HG03439 (cell line): ENCODE results near the gene FA2H.
A peak's percentile ranks its signal among the peaks of the same experiment; 100 is the strongest.
"Not testable (repeated sequence)": the region's sequence is repeated elsewhere in the genome, so short reads cannot be mapped to it uniquely, and the experiment has no call there.

Experiments used
- ATAC-seq: cut with Tn5 transposase; IDR thresholded peaks from one replicate; pipeline ENCODE4 v1.9.1; 2021; ENCODE audit warnings: mild to moderate bottlenecking, moderate library complexity; ENCODE audit not compliant: unreplicated experiment

Gene FA2H

DNA sequence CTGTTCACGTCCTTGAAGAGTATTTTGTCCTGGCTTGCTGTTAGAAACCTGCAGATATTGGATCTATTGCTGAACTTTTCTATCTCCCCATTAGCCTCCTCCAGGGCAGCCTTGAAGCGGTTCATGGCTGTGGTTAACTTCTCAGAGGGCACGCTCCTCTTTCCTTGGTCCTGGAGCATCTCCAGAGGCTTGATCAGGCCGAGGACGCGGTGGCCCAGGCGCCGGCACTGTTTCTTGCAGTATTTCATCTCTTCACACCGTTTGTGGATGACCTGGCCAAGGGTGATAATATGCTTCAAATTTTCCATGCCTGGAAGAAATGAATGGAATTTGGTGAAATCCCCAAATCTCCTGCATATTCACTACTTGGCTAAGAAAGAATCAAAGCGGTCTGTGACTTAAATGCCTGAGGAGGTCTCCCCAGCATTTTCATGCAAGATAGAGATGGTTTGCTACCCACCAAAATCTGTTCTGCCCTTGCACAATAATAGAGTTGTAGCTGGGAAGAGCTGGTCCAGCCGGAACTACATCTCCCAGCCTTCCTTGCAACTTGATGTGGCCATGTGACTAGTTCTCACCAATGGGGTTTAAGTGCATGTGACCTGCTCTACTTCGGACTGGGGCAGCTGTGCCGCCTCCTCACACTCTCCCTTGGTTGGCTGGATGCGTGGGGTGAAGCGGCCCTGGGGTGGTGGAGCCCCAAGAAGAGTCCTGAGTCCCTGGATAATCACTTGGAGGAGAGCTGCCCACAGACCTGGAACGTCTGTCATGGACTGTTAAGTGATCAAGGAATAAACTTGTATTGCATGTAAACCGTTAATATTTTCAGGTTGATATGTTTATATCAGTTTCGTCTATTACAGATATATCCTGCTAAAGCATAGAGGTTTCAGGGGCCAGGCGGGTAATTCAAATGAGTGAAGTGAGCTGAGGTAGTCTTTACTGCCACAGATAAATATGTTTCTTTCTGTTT is 78.9 kb downstream of the FA2H start:
- ATAC-seq, result peak; percentile 68

DNA sequence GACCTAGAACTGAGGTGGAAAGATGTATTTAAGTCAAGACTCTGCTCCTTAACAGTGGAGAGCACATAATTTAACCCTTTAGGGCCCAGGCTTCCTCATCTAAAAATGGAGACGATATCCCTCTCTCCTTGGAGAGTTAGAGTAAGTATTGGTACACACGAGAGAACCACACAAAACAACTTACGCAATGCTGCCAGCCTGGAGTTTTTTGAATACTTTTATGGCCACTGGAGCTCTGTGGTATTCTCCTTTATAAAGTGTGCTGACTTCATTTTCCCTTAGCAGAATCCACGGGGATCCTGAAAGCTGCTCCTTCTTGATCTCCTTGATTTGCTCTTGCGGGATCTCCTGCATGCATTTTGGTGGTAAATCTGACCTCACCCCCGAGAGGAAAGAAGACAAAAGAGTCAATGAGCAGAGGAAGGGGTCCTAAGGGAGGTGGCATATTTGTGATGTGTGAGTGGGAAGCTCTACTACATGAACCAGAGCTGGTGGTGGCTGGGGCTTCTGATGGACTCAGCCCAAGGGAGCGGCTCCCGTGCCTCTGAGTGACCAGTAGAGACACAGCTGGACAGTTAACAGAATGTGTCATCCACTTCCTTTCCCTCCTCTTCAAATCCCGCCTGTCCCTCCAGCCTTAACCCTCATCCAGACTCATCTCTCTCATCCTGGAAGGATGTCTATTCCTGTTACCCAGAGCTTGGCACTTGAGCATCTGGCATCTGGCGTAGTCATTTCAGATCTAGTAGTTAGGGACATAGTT is 83.3 kb downstream of the FA2H start:
- no peak for ATAC-seq

DNA sequence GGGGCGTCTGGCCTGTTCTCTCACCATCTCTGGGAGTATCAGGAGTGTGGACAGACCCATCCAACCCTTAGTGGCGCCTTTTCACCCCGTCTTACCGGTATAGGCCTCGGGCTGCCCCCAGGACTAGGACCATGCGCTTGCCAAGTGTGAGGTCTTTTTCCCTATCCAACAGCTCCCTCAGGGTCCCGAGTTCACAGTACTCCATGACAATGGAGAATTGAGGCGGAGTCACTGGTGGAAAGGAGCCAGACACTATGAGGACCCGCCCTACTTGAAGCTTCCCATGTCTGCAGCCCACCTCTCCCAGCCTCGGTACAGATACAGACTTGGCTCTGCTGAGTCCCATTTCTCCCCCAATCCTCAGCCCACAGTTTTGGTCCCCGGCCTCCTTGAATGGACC is 92.1 kb downstream of the FA2H start:
- no peak for ATAC-seq

DNA sequence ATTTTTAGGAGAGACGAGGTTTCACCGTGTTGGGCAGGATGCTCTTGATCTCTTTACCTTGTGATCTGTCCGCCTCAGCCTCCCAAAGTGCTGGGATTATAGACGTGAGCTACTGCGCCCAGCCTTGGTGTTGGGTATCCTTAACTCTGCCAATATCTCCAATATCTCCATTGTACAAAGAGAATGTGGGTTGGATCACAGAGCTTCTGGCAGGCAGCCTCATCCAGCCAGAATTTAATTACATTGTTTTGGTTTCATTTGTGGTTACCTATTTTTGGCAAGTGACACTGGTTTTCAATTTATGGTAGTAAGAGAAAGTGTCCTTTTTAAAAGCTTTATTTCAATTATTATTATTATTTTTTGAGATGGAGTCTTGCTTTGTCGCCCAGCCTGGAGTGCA is 93.9 kb downstream of the FA2H start:
- no peak for ATAC-seq

DNA sequence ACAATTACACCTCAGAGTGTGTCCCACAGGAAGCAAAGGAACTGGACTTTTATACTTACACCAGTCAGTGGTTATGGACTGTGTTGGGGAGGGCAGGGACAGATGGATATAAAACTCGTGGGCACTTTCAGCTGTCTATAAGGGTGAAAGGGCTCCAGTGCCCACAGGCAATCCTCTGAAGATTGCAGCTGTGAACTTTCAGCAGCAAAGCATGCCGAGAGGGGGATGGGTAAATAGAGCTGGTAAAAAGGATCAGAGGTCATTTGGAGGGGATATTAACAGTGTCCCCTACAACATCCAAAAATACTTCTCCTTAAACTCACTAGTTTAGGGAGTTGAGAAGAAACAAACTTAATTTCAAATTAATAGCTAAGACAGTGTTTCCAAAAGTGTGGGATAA is 94.6 kb downstream of the FA2H start:
- no peak for ATAC-seq

DNA sequence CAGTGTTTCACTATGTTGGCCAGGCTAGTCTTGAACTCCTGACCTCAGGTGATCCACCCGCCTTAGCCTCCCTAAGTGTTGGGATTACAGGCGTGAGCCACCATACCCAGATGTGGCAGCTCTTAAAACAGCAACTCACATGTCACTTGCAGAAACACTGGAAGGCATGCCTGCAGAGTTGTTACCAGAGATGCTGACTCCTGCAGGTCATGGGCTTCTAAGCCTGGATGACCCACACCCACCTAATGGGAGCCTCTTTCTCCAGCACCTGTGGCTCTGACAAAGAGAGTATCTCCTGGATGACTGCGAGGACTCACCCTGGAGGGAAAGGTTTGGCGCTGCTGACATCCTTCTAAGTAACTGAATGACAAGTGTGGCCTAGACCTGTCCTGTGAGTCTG is 96.8 kb downstream of the FA2H start:
- ATAC-seq, result no peak

DNA sequence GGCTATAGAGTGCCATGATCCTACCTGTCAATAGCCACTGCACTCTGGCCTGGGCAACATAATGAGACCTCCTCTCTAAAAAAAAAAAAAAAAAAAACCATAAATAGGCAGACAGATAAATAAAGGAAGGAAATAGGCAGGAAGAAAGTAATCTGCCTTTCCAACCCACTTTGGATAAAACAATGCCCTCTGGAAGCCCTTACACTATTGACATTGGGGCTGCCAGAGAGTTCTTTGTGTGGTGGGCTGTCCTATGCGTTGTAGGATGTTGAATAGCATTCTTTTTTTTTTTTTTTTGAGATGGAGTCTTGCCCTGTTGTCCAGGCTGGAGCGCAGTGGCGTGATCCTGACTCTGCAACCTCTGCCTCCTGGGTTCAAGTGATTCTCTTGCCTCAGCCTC is 100.7 kb downstream of the FA2H start:
- ATAC-seq, result no peak

DNA sequence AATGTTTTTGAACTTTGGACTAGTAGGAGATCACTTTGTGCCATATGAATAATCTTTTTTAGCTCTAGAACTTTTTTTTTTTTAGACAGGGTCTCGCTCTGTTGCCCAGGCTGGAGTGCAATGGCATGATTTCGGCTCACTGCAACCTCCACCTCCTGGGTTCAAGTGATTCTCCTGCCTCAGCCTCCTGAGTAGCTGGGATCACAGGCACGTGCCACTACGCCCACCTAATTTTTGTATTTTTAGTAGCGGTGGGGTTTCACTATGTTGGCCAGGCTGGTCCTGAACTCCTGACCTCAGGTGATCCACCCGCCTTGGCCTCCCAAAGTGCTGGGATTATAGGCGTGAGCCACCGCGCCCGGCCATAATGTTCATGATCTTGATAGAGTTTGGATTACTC is 105.7 kb downstream of the FA2H start:
- ATAC-seq, result not testable (repeated sequence)

DNA sequence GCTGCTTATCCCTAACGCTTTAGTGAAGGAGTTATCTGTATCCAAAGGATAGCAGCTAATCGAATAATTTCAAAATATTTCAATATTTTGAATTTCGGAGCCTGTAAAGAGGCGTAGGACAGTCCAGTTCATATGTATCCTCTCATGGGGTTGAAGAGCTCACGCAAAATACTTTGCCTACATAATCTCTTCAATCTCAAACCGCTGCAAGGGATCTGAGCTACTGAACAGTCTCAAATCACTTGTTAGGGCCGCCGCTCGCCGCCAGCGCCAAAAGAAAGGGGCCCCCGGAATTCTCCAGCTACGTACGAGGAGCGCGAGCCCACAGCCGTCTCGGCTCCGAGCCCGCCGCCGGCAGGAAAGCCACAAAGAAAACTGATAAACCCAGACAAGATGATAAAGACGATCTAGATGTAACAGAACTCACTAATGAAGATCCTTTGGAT is 107.3 kb downstream of the FA2H start:
- no peak for ATAC-seq

DNA sequence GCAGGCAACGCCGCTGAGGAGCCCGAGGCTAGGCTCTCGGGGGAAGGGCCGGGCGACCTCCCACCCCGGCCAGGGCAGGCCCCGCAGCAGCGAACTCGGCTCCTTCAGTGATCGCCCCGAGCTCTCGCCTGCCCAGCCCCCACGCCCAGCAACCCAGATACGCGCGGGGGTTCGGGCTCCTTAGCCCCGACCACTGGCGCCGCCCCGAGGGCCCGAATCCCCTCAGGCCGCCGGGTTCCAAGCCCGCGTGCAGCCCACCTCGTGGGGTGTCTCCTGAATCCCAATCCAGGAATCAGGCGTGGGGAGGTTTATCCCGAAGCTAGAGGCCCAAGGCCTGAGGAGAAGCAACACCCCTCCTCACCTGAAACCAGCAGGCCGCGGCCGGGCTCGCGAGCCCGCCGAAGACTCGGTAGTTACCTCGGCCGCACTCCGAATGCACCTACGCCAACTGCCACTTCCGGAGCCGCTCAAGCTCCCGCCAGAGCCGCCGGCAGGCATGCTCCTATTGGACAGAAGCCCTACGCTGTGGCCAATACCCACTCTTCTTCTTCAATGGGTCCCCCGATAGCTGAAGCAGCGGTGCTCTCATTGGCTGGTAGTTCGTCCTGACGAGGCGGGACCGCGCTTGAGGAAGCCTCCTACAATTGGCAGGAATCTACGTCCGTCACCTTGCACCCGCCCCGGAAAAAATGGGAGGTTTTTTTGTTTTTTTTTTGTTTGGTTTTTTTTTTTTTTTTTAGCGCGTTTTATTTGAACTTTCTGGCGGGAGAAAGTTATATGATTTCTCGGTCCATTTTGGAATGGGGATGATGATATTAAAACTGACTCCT is 108.0 kb downstream of the FA2H start, which contains the start of gene RFWD3:
Gene RFWD3 (minus strand): TSS at position 453 of the 830 bp plus-strand sequence. CDS start 5,428 bp downstream, outside the sequence.
- ATAC-seq, result peak; percentile 100

DNA sequence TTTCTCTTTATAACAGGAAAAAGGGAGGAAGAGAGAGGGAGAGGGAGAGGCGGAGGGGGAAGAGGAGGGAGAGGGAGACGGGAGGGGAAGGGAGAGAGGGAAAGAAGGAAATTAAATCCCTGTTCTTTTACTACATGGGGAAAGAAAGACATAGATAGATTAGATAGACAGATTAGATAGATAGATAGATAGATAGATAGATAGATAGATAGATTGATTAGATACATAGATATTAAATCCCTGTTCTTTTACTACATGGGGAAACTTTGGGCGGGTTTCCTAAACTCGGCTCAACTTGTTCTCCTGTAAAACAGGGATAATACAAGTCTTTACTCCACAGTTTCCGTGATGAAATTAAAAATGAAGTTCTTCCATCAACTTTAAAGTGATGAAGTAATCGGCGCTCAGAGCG is 108.6 kb downstream of the FA2H start:
- no peak for ATAC-seq
